ENCODE measurements around the gene MTMR10.

- TF ChIP-seq, protein P1, sequence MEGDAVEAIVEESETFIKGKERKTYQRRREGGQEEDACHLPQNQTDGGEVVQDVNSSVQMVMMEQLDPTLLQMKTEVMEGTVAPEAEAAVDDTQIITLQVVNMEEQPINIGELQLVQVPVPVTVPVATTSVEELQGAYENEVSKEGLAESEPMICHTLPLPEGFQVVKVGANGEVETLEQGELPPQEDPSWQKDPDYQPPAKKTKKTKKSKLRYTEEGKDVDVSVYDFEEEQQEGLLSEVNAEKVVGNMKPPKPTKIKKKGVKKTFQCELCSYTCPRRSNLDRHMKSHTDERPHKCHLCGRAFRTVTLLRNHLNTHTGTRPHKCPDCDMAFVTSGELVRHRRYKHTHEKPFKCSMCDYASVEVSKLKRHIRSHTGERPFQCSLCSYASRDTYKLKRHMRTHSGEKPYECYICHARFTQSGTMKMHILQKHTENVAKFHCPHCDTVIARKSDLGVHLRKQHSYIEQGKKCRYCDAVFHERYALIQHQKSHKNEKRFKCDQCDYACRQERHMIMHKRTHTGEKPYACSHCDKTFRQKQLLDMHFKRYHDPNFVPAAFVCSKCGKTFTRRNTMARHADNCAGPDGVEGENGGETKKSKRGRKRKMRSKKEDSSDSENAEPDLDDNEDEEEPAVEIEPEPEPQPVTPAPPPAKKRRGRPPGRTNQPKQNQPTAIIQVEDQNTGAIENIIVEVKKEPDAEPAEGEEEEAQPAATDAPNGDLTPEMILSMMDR (IDR thresholded peaks at IDR 0.05), result no peak
- no peak for TF ChIP-seq POLR2AphosphoS5 (IDR thresholded peaks at IDR 0.05; ENCODE audit: insufficient read depth in 1 of 2, low read depth in 1 of 2)
These were observed 63.4 kb downstream of the MTMR10 start for GRCh38 chr15:30928076-30928475.

Measured in vagina (tissue), 2 donors.